Activated naive CD4-positive, alpha-beta T cell treated with anti-CD3 and anti-CD28 coated beads for 36 hours (primary cell): ENCODE data around the gene PPP2R1B. TPM values are rescaled to one million over a fixed set of nuclear protein-coding genes. Genes with fewer than 3 reads are reported as not detected.

ENCODE experiments used
- CTCF ChIA-PET: fragments of 350-600 bp; sonication (Branson Sonifier 250); formaldehyde crosslinking; loops from one replicate; lab custom pipeline; 2021; ENCODE audit warnings: antibody characterized with exemption; lab: Charles Lee
- DNase-seq: peaks from one replicate; pipeline ENCODE4 v3.0.0-alpha.2; 2020
- H3K27ac Mint-ChIP-seq: one replicate; pipeline ENCODE4 v1.8.0; 2021; ENCODE audit warnings: mild to moderate bottlenecking, mixed read lengths
- H3K27me3 Mint-ChIP-seq: one replicate; pipeline ENCODE4 v1.8.0; 2021; ENCODE audit warnings: low read depth, mixed read lengths
- H3K36me3 Mint-ChIP-seq: one replicate; pipeline ENCODE4 v1.8.0; 2021; ENCODE audit warnings: low read depth, mixed read lengths
- H3K4me1 Mint-ChIP-seq: one replicate; pipeline ENCODE4 v1.8.0; 2021; ENCODE audit warnings: low read depth, mixed read lengths
- H3K4me3 Mint-ChIP-seq: one replicate; pipeline ENCODE4 v1.8.0; 2021; ENCODE audit warnings: mild to moderate bottlenecking, moderate library complexity, mixed read lengths
- H3K9me3 Mint-ChIP-seq: one replicate; pipeline ENCODE4 v1.8.0; 2021; ENCODE audit warnings: mixed read lengths
- intact Hi-C: fragments of 100-400 bp; cut with micrococcal nuclease; formaldehyde crosslinking; loops from one replicate; pipeline ENCODE4 v1.15.1; 2023
- total RNA-seq, 2 experiments: library from RNA; stranded (reverse); gene quantifications; one replicate each; pipeline ENCODE4 v1.2.3, GENCODE V29; 2021

PPP2R1B gene
- total RNA-seq, 2 experiments from 2014 or later, result 36.7 to 43.8 TPM

- intact Hi-C loops, result no loop called here
- Mint-ChIP-seq H3K9me3 (no peaks in the 10 kb centered on the region), H3K4me1 (peaks cover 3% of the 10 kb centered on the region), H3K36me3 (peaks cover 2% of the 10 kb centered on the region), H3K4me3 (no peak overlapping the region), H3K27me3 (no peaks in the 10 kb centered on the region), H3K27ac (no peak overlapping the region)
- no peak for DNase-seq
- CTCF ChIA-PET, result interaction anchor here (0.8 to 1.6 kb wide), 5 partner anchors 10 to 82 kb away, joined by 3 read pairs; no protein-coding TSS in a partner anchor
These were observed 71.3 kb downstream of the PPP2R1B start for GRCh38 chr11:111694851-111695250.

DNA sequence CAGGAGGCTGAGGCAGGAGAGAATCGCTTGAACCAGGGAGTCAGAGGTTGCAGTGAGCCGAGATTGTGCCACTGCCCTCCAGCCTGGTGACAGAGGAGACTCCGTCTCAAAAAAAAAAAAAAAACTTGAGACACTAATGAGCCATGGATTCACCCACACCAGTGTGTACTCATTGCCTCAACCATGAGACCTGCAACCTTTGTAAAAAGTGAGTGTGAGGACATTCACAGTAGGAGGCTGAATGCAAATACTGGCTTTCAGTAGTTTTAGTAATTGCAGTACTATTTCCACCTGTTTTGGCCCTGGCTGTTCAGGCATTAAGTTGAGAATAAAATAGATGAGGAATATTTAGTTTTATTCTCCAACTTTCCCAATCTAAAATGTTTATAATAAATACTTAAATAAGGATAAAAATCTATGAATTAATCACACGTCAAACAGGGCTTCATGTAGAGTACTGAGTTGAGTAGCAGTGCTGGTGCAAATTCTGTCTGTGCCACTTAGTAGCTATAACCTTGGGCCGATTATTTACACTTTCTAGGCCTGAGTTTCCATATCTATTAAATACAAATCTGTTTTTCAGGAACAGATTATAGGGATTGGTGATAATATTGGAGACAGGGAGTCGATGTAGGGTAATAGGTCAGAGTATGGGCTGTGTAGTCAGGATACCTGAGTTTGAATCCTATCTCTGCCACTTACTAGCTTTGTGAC is 72.8 kb downstream of the PPP2R1B start:
- H3K27ac Mint-ChIP-seq, result no peak overlapping the region
- H3K27me3 Mint-ChIP-seq, result no peaks in the 10 kb centered on the region
- H3K9me3 Mint-ChIP-seq, result no peaks in the 10 kb centered on the region
- no peak overlapping the region for H3K4me3 Mint-ChIP-seq
- peaks cover under 1% of the 10 kb centered on the region for H3K4me1 Mint-ChIP-seq
- DNase-seq, result no peak
- CTCF ChIA-PET, result interaction anchor here (0.7 to 1.6 kb wide), 2 partner anchors 30 to 1207 kb away, joined by 3 to 4 read pairs; no protein-coding TSS in a partner anchor
- H3K36me3 Mint-ChIP-seq, result peaks cover 6% of the 10 kb centered on the region
- intact Hi-C loops, result no loop called here

GRCh38 chr11:111691741-111692140 is 74.4 kb downstream of the PPP2R1B start:
- CTCF ChIA-PET, result no interaction called here
- no peaks in the 10 kb centered on the region for H3K27me3 Mint-ChIP-seq
- no peaks in the 10 kb centered on the region for H3K9me3 Mint-ChIP-seq
- no peak overlapping the region for H3K4me3 Mint-ChIP-seq
- no peak for DNase-seq
- H3K27ac Mint-ChIP-seq, result no peak overlapping the region
- no peaks in the 10 kb centered on the region for H3K4me1 Mint-ChIP-seq
- intact Hi-C loops, result no loop called here
- peaks cover 8% of the 10 kb centered on the region for H3K36me3 Mint-ChIP-seq

DNA sequence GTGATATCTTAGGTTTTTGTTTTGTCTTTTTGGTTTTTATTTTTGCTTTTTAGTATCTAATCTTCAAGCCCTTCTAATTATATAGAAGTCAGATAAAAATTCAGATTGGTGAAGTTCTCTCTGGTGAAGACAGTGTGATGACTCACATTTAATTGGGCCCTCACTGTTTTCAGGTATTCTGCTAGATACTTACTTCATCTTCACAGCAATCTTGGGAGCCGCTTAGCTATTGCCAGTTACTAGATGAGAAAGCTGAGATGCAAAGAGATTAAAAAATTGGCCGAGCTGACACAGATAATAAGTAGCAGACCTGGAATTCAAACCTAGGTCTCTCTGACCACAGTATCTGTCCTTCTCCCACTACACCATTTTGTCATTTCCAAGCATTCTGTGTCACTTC is 75.0 kb downstream of the PPP2R1B start:
- no peaks in the 10 kb centered on the region for H3K4me1 Mint-ChIP-seq
- no peak overlapping the region for H3K4me3 Mint-ChIP-seq
- H3K27ac Mint-ChIP-seq, result no peak overlapping the region
- H3K36me3 Mint-ChIP-seq, result peaks cover 8% of the 10 kb centered on the region
- DNase-seq, result no peak
- H3K9me3 Mint-ChIP-seq, result no peaks in the 10 kb centered on the region
- H3K27me3 Mint-ChIP-seq, result no peaks in the 10 kb centered on the region
- intact Hi-C loops, result no loop called here
- CTCF ChIA-PET, result interaction anchor here (0.6 kb wide), 1 partner anchor 87 kb away, joined by 4 read pairs; no protein-coding TSS in a partner anchor

- CTCF ChIA-PET, result no interaction called here
- no peak for DNase-seq
- H3K27me3 Mint-ChIP-seq, result no peaks in the 10 kb centered on the region
- intact Hi-C loops, result no loop called here
- H3K4me1 Mint-ChIP-seq, result no peaks in the 10 kb centered on the region
- H3K4me3 Mint-ChIP-seq, result no peak overlapping the region
- H3K27ac Mint-ChIP-seq, result no peak overlapping the region
- no peaks in the 10 kb centered on the region for H3K9me3 Mint-ChIP-seq
- peaks cover 8% of the 10 kb centered on the region for H3K36me3 Mint-ChIP-seq
These were observed 78.2 kb downstream of the PPP2R1B start for GRCh38 chr11:111688013-111688412.

GRCh38 chr11:111684251-111684650 is 81.9 kb downstream of the PPP2R1B start:
- intact Hi-C loops, result no loop called here
- Mint-ChIP-seq H3K4me3 (no peak overlapping the region), H3K36me3 (peaks cover 5% of the 10 kb centered on the region), H3K9me3 (no peaks in the 10 kb centered on the region), H3K27me3 (no peaks in the 10 kb centered on the region), H3K4me1 (no peaks in the 10 kb centered on the region), H3K27ac (no peak overlapping the region)
- DNase-seq, result no peak
- CTCF ChIA-PET, result interaction anchor here (0.9 kb wide), 1 partner anchor 13 kb away, joined by 4 read pairs; no protein-coding TSS in a partner anchor

- CTCF ChIA-PET, result no interaction called here
- no peak for DNase-seq
- Mint-ChIP-seq H3K9me3 (no peaks in the 10 kb centered on the region), H3K27me3 (no peaks in the 10 kb centered on the region), H3K36me3 (peaks cover 3% of the 10 kb centered on the region), H3K4me3 (no peak overlapping the region), H3K27ac (no peak overlapping the region), H3K4me1 (no peaks in the 10 kb centered on the region)
- intact Hi-C loops, result no loop called here
These were observed 82.4 kb downstream of the PPP2R1B start for GRCh38 chr11:111683806-111684205.

DNA sequence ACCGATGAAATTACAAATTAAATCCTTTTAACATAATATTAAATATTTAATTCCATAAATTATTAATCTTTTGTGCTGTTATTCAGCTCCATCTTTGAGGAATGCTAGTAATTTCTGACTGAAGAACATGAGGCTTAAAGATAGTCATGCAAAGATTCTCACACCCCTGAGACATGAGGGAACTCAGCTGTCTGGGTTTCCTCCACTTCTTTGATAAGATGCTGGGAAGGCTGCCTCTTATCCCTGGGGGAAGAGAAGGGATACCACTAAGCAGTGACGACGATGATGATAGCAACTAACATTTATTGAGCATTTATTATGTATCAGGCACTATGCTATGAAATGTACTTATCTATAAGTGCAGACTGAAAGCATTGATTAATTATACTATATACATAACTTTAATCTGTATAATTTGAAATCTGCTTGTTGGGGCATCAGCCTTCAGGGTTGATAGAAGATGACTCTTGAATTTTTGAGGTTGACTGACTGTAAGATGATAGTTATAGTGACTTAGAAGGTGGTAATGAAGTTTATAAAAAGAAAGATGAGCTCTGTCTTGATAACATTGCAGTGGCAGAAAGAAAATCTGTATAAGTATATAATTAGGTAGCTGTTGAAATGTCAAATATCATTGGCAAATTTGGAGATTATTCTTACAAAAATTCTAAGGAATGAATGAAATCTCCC is 85.6 kb downstream of the PPP2R1B start:
- no peak overlapping the region for H3K4me3 Mint-ChIP-seq
- no peaks in the 10 kb centered on the region for H3K27me3 Mint-ChIP-seq
- no peaks in the 10 kb centered on the region for H3K36me3 Mint-ChIP-seq
- H3K4me1 Mint-ChIP-seq, result no peaks in the 10 kb centered on the region
- no peaks in the 10 kb centered on the region for H3K9me3 Mint-ChIP-seq
- intact Hi-C loops, result no loop called here
- CTCF ChIA-PET, result interaction anchor here (0.5 to 1.2 kb wide), 3 partner anchors 14 to 176 kb away, joined by 3 read pairs; no protein-coding TSS in a partner anchor
- no peak for DNase-seq
- H3K27ac Mint-ChIP-seq, result no peak overlapping the region

Other genes starting within 250 kb of the PPP2R1B start
- gene LAYN, start 225.7 kb downstream of the PPP2R1B start, total RNA-seq, result 1 to 10 TPM; 3.5 to 4.1 TPM
- 1 to 10 TPM; 3.5 to 3.8 TPM for gene SIK2, start 163.9 kb downstream of the PPP2R1B start, total RNA-seq
- 10 to 100 TPM; 21.3 to 21.9 TPM for gene ALG9, start 105.2 kb upstream of the PPP2R1B start, total RNA-seq
- gene FDXACB1, start 112.8 kb upstream of the PPP2R1B start, total RNA-seq, result 1 to 10 TPM; 3.4 to 3.8 TPM
- gene CFAP68, start 113.2 kb upstream of the PPP2R1B start, total RNA-seq, result 10 to 100 TPM; 31.5 to 33.2 TPM
- gene CRYAB, start 145.4 kb upstream of the PPP2R1B start, total RNA-seq, result not detected
- gene HSPB2, start 146.3 kb upstream of the PPP2R1B start, total RNA-seq, result not detected
- not detected for gene C11orf52, start 152.5 kb upstream of the PPP2R1B start, total RNA-seq
- gene DIXDC1, start 171.0 kb upstream of the PPP2R1B start, total RNA-seq, result 1 to 10 TPM; 3.5 to 4.3 TPM